ENCODE data around the gene ARHGDIA.

GRCh38 chr17:81888988-81889595, 18.0 kb upstream of the ARHGDIA start:
- no peak for TF ChIP-seq CTCF (IDR thresholded peaks at IDR 0.05)
- no peak for TF ChIP-seq POLR2AphosphoS5 (IDR thresholded peaks at IDR 0.05)
- TF ChIP-seq POLR2A (IDR thresholded peaks at IDR 0.05) = no peak
- TF ChIP-seq EP300 (IDR thresholded peaks at IDR 0.05) = no peak
